HG03045 (cell line): ENCODE measurements around the gene HSD17B2.

ENCODE experiments used
- ATAC-seq: cut with Tn5 transposase; IDR thresholded peaks from one replicate; pipeline ENCODE4 v1.9.1; 2021; ENCODE audit warnings: mild to moderate bottlenecking, moderate library complexity; ENCODE audit not compliant: unreplicated experiment

HSD17B2 gene

DNA sequence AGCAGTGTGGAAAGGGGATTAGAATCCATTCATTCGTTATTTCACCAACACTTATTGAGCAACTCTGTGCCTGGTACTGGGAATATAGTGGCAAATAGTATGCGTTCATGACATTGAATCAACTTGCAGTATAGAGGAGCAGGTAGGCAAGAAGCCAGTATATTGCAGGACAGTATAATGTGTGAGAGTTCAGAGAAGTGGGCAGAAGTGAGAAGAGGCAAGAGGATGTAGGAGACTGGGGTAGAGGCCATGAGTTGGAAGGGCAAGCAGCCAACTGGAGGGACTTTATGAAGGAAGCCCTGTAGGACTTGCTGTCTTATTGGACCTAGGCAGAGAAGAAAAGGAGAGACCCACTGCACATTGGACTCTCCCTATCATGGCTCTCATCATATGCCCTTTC lies 12.3 kb downstream of the HSD17B2 start:
- ATAC-seq, result no peak

DNA sequence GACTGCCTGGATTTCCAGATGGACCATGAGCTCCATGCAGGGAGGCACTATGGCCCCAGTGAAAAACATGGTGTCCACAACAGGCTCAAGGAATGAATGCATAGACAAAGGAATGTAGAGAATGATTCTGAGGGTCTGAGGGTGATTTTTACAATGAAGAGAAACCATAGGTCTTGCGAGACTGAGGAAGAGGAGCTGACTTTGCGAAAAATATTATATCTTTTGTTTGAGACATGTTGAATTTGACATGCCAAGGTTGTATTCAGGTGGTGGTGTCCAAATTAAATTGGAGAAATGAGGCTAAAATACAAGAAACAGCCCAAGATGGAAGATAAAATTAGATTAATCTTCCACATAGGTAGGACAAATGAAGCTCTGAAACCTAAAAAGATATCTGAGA lies 12.7 kb downstream of the HSD17B2 start:
- ATAC-seq, result no peak

DNA sequence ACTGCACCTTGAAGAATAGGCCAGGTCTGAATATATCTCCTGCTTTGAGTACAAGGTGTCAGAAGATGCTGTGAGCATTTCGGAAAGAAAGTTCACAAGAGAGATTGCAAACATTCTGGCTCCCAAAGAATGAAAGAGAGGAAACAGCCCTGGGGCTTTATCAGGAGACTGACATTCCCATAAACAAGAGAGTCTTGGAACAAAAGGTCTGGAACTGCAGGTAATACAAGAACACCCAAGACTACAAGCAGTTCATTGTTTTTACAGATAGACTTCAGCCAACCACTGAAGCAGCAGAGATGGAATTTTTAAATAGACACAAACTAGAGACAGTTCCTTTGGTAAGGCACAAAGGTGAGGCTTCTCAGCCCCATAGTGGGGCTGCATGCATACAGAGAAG lies 14.4 kb downstream of the HSD17B2 start:
- ATAC-seq, result no peak

DNA sequence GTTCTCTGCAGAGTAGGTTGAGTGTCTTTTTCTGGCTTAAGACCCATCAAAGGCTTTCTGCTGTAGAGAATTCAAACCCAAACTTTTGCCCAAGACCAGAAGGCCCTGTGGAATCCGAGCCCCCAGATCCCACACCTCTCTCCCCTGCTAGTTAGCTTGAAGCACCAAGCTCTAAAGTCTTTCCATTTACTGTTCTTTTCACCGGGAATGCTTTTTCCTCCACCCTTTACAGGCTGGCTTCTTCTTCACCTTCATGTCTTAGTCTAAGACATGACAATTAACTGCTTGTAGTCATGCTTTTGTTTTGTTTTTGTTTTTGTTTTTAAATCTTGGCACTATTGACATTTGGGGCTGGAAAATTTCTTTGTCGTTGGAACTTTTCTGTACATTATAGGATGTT lies 15.5 kb downstream of the HSD17B2 start:
- no peak for ATAC-seq

DNA sequence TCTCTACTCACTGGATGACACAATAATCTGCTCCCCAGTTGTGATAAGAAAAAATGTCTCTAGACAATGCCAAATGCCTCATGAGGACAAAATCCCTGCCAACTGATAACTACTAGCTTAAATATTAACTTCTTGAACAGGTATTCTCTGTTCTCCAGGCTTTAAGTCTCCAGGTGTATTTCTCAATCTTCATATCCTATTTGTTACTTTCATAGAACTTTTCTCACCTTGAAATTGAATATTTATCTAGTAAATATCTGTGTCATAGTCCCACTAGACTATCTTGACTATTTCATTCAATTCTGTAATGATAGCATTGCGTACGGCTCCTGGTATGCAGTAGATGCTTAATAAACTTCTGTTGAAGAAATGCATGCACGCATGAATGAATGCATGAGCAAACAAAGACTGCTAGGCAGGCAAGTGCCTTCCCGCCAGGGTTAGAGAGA lies 15.9 kb downstream of the HSD17B2 start:
- no peak for ATAC-seq

DNA sequence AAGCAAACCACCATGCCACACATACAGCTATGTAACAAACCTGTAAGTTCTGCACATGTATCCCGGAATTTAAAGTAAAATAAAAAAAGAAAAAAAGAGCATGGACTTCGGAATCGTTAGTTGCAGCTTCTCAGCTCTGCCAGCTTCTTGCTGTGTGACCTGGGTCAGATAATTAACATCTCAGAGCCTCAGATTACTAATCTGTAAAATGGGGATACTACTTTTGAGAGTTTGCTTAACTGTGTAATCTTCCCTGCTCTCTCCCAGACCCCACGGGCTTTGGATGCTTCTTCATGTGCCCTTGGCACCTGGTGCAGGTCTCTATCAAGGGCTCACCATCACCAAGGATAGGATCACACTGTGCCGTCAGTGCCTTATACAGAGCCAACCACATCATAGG lies 16.6 kb downstream of the HSD17B2 start:
- ATAC-seq, result no peak

DNA sequence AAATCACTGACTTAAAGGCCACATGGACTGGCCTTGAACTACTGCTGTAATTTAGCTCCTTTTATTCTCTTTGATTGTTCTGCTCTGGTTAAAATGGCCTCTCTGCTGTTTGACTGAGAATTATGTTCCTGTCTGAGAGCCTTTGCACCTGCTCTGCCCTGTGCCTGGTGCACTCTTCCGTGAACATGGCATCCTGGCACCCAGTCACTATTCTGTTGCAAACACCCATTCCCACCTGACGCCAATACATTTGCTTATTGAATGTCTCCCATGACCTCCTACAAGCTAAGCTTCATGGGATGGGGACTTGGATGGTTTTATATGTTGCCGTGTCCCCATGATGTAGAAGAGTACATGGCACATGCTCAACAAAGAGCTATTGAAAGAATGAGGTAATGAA lies 20.1 kb downstream of the HSD17B2 start:
- ATAC-seq, result no peak

DNA sequence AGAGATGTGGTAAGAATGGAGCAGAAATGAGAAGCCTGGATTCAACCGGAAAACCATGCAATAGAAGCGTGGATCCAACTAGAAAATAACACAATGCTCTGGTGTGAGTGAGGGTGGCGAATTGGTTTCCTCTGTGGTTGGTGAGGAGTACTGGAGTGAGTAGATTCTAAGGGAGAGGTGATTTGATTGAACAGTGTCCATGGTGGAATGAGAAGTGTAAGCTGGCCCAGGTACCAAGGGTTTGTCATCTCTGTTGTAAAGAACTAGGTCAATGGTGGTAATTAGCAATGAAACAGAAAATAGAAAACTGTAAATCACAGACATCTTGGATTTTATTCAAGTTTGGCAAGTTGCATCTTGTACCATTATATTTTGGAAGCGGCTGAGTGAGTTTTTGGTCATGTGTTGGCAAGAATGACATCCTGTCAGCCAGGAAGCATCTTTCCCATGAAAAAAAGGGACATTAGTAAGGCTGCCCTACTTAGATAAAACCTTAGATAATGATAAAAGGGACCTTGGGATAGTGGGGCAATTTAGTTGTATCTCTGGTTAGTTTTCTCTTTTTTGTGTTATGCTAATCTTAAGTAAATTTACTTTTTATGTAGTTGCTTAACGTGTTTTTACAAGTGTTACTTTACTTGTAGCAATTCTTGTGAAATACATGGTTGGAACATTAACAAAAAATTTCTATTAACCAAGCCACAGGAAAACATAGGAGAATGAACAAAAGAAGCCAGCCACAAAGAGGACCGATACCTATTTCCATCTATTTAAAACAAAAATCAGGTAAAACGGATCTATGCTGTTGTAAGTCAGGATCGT lies 20.9 kb downstream of the HSD17B2 start:
- ATAC-seq, result no peak

DNA sequence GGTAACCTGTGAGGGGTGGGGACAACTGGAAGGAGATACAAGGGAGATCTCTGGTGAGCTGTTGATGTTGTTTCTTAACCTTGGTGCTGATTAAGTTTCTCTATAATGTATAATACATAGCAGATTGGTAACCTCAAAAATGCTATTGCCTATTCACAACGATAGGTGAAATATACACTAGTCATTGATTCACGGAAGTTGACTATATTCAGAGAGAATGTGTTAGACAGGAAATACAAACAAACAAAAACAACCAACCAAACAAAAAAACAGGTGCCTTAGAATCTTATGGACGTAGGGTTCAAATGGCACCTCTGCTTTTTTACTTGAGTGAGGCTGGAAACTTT lies 21.5 kb downstream of the HSD17B2 start:
- ATAC-seq, result no peak

DNA sequence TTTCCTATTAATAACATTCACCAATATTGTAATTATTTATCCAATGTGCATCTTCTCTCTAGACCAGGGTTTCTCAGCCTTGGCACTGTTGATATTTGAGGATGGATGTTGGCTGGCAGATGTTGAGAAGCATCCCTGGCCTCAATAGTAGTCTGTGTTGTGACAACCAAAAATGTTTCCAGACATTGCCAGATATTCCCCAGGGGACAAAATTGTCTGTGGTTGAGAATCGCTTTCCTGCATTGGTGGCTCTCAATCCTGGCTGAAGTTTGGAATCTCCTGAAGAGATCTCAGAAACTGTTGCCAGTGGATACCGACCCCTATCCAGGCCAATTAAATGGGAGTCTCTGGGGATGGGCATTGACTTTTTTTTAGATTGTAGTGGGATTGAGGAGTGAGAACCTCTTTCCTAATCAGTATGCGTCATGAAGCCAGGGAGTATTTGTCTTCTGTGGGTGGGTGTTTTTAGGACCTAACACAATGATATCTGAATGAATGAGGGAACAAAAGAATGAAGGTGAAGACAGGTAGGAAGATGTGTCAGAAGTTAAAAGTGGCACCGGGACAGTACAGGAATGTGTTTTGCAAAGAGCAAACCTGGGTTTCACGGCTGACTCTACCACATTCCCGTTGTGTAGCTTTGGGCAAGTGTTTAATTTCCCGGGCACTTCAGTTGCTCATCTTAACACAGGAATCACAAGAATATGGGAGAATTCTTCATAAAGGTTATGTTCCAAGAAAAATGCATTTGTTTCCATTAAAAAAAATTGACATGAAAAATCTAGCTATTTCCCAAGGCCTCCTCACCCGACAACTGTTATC lies 24.3 kb downstream of the HSD17B2 start:
- ATAC-seq, result no peak

DNA sequence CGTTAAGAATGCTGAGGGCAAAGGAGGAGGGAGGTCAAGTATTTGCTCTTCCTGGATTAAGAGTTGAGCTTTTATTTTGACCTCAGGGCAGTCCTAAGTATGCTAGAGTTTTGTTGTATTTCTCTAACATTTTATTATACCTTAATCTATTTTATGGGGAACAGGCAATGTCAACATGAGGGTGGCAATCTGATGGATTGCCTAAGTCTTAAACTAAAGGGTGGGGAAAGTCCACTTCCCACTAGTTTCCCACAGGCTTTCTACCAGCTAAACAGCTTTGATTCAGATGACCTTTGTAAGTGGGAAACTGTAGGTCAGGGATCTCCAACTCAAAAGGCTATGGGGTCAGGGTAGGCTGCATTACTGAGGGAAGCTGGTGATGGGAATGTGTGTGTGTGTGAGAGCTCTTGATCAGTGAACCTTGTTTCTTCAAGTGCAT lies 24.9 kb downstream of the HSD17B2 start:
- no peak for ATAC-seq

DNA sequence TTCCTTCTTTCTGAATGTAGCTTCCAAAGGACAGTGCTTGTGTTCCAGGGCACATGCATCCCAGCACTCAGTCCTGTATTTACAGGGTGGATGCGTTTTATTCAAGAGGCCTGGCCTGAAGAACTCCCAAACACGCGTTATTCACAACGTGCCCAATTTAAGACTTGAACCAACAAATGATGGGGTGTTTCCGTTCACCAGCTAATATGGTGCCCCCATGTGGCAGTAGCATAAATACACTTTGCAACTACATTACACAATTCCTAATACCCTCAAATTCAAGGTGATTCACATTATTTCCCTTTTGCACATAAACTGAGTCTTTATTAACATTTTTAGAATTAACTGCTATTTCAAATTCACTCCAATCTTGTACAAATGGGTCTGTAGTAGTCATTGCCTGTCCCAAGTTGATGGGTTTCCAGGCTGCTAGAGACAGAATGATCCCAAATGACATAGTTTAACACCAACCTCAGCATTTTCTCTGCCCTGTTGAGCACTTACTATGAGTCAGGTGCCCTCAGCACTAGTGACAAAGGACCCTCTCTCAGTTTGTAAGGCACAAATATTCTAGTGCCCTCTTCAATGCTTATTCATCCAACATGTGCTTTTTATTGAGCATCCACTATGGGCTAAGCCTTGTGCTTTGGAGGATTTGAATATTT lies 26.9 kb downstream of the HSD17B2 start:
- no peak for ATAC-seq

DNA sequence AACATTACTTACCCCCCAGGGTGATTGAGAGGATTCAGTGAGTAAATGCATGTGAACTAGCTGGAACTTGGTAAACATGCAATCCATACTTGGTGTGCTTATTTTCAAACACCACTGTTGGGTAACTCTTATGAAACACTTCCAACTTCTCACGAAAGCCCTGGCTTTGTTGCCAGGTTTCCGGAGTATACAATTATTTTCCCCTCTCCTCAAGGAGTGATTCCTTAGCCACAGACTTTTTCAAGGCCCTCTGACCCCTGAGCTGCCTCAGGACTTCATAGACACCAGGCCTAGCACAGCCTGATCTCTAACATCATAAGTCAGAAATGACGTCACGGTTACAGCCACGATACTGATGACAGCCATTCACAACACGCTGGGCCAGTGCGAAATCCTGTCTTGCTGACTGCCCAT lies 27.6 kb downstream of the HSD17B2 start:
- ATAC-seq, result no peak

DNA sequence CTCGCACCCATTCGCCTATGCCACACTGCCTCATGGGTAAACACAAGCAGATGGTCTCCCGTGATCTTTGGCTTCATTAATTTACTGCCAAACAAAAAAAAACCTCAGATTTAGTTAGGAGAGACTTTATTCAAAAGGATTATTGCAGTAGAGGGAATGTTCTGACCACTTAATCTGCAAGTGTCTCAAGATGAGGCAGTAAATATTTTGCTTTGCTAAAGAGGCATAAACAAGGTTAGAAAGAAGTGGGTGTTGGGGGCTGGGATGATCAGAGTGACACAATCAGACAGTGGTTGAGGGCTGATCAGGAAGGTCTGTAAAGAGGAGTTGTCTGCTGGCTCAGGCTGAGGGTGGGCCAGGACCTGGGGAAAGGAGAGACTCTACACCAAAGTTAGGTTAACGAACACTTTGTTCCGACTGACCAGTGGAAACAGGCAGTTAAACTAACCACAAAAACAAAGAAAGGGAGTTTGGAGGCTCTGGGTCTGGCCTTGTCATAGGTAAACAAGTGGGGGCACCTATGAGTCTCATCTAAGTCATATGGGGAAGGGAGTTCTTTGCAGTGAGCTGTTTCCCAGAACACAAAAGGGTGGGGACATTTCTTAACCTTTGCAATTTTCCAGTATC lies 28.5 kb downstream of the HSD17B2 start:
- ATAC-seq, result no peak

DNA sequence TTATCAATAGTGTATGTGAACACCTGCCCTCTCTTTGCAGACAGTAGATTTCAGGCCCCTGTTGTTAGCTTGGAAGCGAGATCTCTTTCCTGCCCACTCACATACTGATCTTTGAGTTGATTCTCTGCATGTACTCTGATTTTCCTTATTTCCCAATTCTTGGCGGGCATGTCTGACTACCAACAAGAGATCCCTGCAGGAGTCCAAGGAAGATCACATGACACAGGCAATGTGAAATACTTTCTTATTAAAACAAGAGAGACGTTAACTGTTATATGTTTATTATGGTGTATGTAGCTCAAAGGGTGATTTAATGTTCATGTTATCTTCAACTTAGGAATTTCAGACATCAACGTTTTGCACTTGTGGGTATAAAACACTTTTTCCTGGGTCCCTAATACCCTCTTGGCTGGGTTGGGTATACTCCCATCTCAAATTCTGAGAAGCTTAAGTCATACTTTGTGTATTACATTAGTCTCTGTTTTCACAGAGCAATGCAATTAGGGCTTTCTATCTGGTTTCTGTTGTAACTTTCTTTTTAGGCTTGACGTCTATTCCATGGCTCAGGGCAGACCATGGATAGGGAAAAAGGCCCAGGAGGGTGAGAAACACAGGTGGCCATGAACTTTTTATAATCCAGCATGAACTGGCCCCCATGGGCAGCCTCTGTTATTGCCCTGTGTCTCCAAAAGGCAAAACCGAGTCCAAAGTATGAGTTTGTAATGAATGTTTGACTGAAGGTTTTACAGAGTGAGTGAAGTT lies 32.2 kb downstream of the HSD17B2 start:
- ATAC-seq, result no peak

DNA sequence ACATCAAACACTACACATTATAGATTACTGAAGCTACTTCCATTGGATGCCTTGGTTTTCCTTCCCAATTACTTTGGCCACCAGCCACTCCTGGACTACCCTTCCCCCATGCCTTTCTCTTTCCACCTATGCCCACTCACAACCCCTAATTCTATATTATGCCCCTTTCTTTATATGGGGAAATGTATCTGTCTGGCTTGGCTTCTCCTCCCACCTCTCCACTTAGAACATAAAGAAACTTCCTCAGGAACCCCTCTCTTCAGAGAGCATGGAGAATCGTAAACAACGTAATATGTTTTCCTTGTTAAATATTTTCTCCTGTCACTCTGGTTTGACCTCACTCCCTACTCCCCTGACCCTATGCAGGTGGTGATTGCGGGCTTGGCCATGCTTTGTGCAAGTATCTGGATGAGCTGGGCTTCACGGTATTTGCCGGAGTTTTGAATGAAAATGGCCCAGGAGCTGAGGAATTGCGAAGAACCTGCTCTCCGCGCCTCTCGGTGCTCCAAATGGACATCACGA lies 32.8 kb downstream of the HSD17B2 start:
- ATAC-seq, result no peak

DNA sequence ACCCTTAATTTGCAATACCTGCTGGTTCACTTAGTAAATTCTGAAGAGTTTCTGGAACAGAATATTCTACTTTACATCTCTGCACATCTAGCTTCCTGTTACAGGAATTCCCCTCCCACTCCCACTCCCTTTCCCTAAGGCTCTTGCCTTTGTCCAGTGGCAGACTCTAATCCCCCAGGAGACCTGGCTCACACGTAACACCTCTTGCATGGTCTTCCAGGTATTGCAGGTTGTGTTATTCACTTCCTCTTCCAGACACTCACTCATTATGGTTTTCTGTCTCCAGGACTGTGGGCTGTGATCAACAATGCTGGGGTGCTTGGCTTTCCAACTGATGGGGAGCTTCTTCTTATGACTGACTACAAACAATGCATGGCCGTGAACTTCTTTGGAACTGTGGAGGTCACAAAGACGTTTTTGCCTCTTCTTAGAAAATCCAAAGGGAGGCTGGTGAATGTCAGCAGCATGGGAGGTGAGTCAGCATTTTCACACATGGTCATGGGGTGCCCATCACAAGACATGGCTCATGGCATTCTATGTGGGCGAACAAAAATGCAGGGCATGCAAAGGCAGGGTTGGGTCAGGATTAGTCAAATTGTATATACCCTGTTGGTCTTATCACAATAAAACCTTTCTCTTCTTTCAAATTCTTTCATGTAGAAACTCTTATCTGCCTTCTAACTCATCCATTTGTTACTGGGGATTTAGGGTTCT lies 35.8 kb downstream of the HSD17B2 start:
- ATAC-seq, result no peak

DNA sequence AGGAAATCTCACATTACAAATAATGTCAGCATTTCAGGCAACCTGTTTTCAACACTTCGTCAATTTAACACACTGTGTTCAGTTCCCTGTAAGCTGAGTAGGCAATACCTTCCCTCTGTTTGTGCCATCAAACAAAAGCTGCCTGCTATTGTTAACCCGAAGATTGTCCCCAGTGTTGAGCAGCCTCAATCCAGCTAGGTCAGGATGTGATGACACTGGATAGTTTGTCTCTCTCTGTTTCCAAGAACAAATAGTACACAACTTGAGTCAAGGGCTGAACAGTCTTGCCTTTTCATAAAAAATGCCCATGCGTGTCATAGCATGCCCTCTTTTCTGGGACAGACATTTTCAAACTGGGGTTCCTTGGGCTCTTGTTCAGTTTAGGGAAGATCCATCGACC lies 36.4 kb downstream of the HSD17B2 start:
- no peak for ATAC-seq

DNA sequence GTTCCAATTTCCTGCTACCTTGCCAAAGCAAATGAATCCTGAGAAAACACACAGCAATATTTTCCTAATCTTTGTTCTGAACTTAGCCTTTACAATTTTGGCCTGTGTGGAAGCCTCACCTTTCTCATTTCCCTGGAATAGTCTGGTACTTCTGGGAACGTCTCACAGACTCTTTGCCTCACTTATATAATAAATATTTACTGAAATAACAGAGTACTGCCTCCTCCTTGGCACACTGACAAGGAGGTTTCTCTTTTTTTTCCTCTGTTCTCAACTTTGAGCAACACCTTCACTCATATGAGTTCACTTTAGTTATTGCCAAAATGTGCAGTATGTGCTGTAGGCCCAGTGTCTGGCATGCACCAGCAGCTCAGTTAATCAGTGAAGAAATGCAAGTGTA lies 37.3 kb downstream of the HSD17B2 start:
- no peak for ATAC-seq
